HepG2 (cell line): ENCODE data around the gene NCF4. TPM values are rescaled to one million over a fixed set of nuclear protein-coding genes. Genes with fewer than 3 reads are reported as not detected.

Experiments
- CTCF ChIP-seq: sonication (generic); formaldehyde crosslinking; IDR thresholded peaks from 2 replicates; pipeline ENCODE4 v1.5.0; 2020; ENCODE audit warnings: mild to moderate bottlenecking, missing genetic modification reagents, moderate library complexity
- DRAP1 ChIP-seq: IDR thresholded peaks from 2 replicates; pipeline ENCODE4 v1.6.1; 2016; ENCODE audit warnings: missing genetic modification reagents, missing compliant biosample characterization
- NFAT5 ChIP-seq: sonication (generic); formaldehyde crosslinking; IDR thresholded peaks from 2 replicates; pipeline ENCODE4 v1.4.0; 2020; ENCODE audit warnings: missing genetic modification reagents
- PRPF4 ChIP-seq: fragments of 200-400 bp; formaldehyde crosslinking; IDR thresholded peaks from 2 replicates; pipeline ENCODE4 v1.6.1; 2016; ENCODE audit warnings: low read length, low read depth; ENCODE audit not compliant: poor library complexity, severe bottlenecking
- RBFOX2 ChIP-seq: fragments of 200-400 bp; formaldehyde crosslinking; IDR thresholded peaks from 2 replicates; pipeline ENCODE4 v1.6.1; 2017; ENCODE audit warnings: low read depth, mild to moderate bottlenecking, low read length
- ZNF510 ChIP-seq: sonication (generic); formaldehyde crosslinking; IDR thresholded peaks from 2 replicates; pipeline ENCODE4 v1.4.0; 2020; ENCODE audit warnings: low read depth, mild to moderate bottlenecking, missing genetic modification reagents
- ZNF530 ChIP-seq: sonication (generic); formaldehyde crosslinking; IDR thresholded peaks from 2 replicates; pipeline ENCODE4 v1.5.0; 2020; ENCODE audit warnings: low read depth, mild to moderate bottlenecking, missing genetic modification reagents
- ZNF580 ChIP-seq: IDR thresholded peaks from 2 replicates; pipeline ENCODE4 v1.6.1; 2016; ENCODE audit warnings: low read depth, borderline replicate concordance
- ZZZ3 ChIP-seq: sonication (generic); formaldehyde crosslinking; IDR thresholded peaks from 2 replicates; pipeline ENCODE4 v1.4.0; 2020; ENCODE audit warnings: missing genetic modification reagents, mild to moderate bottlenecking, borderline replicate concordance
- polyA plus RNA-seq, 8 experiments: library from polyadenylated mRNA; depleted of rRNA in 3 of 8; stranded (reverse) in 7 of 8; unstranded in 1 of 8; fragments of >200 nt; fragmentation: Illumina TruSeq in 4 of 8; extraction: Trizol in 4 of 8; gene quantifications; 2 replicates each; pipeline versions ENCODE4 v1.2.1 to v1.2.3, GENCODE V29; 2011 to 2016; ENCODE audit warnings: low read depth in 4 of 8, missing spikeins in 1 of 8, mixed read lengths in 1 of 8; ENCODE audit not compliant: insufficient read depth in 1 of 8
- total RNA-seq, 5 experiments: library from RNA; depleted of rRNA; stranded (reverse); fragments of >200 nt; fragmentation: Illumina TruSeq; extraction: Trizol; gene quantifications; 2 replicates each; pipeline ENCODE4 v1.2.3, GENCODE V29; 2016; ENCODE audit warnings: low read depth in 1 of 5

NCF4 gene
- total and polyA plus RNA-seq, 2 of the 13 experiments (the other 11 are each of a cell fraction or from before 2014, with no cell fraction given) = not detected

GRCh38 chr22:36891646-36892045, 30.8 kb downstream of the NCF4 start (continued):
- TF ChIP-seq NFAT5 (CRISPR knock-in tag) (no peak), RBFOX2 (no peak), ZNF530 (CRISPR knock-in tag) (no peak), ZNF580 (CRISPR knock-in tag) (no peak), CTCF (CRISPR knock-in tag) (no peak), DRAP1 (CRISPR knock-in tag) (no peak), PRPF4 (no peak), ZZZ3 (CRISPR knock-in tag) (no peak), ZNF510 (CRISPR knock-in tag) (no peak)
